HG03439 (cell line): Measurements from ENCODE around the gene SSR1.
"Not testable (repeated sequence)": the region's sequence is repeated elsewhere in the genome, so short reads cannot be mapped to it uniquely, and the experiment has no call there.

Experiments used
- ATAC-seq: cut with Tn5 transposase; IDR thresholded peaks from one replicate; pipeline ENCODE4 v1.9.1; 2021; ENCODE audit warnings: mild to moderate bottlenecking, moderate library complexity; ENCODE audit not compliant: unreplicated experiment

Gene SSR1

DNA sequence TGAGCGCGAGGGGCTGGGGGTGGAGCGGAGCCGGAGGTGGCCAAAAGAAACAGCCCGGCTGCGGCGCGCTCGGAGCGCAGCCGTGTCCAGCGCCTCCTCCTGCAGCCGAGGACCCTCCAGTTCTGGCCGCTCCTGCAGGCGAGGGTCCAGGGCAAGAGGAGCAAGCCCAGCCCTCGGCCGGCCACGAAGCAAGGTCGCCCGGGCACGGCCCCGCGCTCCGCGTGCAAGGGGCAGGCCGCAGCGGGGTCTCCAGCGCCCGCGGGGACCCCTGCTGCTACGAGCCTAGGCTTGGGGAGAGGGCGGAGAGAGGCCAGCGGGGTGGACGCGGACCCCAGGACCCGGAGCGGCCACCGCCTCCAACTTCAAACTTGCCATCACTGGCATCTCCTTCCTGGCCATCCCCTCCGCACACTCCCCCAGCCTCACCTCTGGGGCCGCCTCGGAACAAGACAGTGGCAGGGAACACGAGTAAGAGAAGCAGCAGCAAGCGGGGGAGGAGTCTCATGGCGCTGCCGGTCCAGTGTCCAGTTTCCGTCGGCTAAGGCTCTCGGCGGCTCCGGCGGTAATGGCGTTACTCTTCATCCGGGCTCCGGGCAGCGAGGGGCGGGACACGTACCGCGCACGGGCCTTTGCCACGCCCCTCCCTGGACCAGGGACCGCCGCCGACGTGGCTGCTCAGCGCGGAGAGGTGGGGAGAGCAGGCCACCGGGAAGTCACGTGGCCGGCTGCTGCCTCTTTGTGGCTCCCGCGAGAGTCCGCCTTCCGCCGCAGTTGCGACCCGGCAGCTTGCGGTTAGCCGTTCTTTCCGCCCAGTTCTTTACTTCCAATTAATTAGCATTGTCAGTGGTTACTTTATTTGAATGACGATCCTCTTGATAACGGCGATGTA is at the start of gene SSR1:
Gene SSR1 (minus strand): TSS at position 584 of the 889 bp plus-strand sequence. CDS start 79 bp downstream, at position 505.
- peak; percentile 99 for ATAC-seq

DNA sequence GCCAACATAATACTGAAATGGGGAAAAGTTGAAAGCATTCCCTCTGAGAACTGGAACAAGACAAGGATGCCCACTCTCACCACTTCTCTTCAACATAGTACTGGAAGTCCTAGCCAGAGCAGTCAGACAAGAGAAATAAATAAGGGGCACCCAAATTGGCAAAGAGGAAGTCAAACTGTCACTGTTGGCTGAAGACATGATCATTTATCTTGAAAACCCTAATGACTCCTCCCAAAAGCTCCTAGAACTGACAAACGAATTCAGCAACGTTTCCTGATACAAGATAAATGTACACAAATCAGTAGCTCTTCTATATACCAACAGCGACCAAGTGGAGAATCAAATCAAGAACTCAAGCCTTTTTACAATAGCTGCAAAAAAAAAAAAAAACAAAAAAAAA is 38.9 kb upstream of the SSR1 start:
- not testable (repeated sequence) for ATAC-seq

DNA sequence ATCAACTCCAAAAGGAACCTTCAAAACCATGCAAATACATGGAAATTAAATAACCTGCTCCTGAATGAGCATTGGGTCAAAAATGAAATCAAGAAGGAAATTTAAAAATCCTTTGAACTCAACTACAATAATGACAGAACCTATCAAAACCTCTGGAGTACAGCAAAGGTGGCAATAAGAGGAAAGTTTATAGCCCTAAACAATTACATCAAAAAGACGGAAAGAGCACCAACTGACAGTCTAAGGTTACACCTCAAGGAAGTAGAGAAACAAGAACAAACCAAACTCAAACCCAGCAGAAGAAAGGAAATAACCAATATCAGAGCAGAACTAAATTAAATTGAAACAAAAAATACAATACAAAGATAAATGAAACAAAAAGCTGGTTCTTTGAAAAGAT is 37.6 kb upstream of the SSR1 start:
- ATAC-seq: not testable (repeated sequence)

DNA sequence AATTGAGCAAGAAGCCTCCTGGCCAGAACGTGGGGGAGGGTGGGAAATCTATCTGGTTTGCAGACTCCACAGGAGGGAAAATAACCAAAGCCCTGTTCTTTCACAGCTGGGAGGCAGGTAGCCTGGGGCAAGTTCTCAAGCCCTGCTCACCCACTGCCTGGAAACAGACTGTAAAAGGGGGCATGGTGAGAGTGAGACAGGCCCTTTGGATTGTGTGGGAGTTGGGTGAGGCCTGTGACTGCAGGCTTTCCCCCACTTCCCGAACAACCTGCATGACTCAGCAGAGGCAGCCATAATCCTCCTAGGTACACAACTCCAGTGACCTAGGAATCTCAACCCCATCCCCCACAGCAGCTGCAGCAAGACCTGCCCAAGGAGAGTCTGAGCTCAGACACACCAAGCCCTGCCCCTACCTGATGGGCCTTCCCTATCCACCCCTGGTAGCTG is 34.6 kb upstream of the SSR1 start:
- not testable (repeated sequence) for ATAC-seq

DNA sequence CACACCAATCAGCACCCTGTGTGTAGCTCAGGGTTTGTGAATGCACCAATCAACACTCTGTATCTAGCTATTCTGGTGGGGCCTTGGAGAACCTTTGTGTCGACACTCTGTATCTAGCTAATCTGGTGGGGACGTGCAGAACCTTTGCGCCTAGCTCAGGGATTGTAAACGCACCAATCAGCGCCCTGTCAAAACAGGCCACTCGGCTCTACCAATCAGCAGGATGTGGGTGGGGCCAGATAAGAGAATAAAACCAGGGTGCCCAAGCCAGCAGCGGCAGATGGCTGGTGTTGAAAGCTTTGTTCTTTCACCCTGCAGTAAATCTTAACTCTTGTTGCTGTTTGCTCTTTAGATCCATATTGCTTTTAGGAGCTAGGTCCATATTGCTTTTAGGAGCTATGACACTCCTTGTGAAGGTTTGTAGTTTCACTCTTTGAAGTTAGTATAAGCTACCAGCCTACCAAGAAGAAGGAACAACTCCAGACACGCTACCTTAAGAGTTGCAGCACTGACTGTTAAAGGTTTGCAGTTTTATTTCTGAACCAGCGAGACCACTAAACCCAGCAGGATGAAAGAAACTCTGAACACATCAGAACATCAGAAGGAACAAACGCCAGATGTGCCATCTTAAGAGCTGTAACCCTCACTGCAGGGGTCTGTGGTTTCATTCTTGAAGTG is 31.9 kb upstream of the SSR1 start:
- not testable (repeated sequence) for ATAC-seq

DNA sequence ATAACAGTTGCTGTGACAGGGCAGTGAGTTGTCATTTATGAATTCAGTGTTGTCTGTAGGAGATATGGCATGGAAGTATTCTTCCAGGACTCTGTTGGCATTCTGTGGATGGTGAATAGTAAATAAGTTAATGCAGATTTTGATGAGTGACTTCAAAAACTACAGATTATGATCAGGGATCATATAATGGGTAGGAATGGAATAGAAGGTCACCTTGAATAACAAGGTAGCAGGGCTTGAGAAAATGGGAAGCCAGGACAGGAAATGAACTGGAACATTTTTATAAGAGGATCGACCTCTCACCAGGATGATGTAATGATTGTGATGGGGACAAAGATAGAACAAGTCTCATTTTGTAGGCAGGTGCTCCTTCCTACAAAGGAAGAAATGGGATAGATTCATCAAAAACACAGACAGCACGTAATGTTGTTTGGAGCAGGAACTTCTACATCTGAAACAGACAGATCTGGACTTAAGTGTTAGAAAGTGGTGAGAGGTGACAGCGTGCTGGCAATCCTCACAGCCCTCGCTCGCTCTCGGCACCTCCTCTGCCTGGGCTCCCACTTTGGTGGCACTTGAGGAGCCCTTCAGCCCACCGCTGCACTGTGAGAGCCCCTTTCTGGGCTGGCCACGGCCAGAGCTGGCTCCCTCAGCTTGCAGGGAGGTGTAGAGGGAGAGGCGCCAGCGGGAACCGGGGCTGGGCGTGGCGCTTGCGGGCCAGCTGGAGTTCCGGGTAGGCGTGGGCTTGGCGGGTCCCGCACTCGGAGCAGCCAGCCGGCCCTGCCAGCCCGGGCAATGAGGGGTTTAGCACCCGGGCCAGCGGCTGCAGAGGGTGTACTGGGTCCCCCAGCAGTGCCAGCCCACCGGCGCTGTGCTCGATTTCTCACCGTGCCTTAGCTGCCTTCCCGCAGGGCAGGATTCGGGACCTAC is 30.8 kb upstream of the SSR1 start:
- no peak for ATAC-seq

DNA sequence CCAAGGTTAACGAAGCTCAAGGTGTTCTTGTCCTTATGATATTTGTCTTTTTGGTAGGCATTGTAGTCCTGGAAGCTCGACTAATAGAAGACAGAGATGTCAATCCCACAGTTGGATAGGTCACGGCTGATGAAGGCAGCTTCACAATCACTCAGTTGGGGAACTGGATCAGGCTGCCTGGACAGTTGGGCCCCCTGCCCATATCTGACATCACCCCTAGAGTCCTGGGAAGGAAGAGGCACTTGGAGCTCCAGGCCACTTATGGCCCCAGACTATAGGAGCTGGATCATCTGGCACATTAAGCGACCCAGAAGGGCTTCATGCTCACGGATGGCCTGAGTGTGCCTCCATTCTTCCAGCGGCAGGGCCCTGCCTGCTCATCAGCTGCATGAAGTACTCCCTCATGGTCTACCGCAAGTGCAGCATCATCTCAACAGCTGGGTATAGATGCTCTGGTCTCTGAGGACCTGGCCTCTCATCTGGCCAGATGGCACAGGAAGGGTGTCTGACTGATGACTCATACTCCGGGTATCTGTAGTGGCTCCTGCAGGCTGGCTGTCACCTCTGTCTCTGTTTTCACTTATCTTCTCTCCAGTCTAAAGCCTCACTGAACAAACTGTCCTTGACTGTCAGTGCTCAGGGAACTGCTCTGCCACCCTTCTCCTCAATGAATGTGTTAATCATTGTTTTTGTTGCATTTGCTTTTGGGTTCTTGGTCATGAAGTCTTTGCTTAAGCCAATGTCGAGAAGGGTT is 29.2 kb upstream of the SSR1 start:
- ATAC-seq: peak; percentile 70

DNA sequence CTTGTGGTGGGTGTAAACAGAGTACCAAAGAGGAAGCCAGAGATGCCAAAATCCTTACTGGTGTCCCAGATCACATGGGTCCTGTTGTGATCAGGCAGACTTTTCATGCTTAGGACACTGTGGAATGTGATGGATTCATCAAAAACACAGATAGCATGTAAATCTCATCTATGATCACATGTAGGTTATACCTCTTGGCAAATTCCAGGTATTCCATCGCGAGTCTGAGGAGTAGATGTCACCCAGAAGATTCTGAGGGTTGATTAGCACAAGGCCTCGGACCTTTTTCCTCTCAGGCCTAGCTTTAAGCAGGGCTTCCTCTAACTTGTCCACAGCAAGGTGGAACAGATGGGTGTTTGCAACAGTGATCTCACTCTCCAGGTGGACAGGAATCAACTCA is 28.3 kb upstream of the SSR1 start:
- no peak for ATAC-seq

DNA sequence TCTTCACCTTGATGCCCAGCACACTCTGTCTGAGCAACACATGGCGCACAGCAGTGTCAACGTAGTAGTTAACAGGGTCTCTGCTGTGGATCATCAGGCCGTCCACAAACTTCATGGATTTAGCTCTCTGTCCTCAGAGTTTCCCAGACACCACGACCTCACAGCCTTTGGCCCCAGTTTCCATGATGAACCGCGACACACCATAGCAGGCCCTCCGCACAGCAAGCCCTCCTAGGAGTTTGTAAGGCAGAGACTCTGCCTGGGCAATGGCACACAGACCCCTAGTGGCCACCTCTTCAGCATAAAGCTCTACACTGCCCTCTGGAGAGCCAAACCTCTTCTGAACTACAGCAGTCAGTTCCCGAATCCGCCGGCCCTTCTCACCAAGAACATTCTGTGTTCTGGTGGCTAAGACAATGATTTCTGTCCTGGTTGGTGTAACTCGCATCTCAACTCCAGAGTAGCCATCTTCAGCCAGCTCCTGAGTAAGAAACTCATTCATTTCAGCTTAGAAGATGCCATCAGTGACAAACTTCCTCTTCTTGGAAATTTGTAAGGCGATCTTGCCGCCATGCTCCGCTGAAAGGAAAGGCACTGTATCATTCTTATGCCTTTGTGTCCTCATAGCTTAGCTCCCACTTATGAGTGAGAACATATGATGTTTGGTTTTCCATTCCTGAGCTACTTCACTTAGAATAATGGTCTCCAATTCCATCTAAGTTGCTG is 26.2 kb upstream of the SSR1 start:
- ATAC-seq: not testable (repeated sequence)

DNA sequence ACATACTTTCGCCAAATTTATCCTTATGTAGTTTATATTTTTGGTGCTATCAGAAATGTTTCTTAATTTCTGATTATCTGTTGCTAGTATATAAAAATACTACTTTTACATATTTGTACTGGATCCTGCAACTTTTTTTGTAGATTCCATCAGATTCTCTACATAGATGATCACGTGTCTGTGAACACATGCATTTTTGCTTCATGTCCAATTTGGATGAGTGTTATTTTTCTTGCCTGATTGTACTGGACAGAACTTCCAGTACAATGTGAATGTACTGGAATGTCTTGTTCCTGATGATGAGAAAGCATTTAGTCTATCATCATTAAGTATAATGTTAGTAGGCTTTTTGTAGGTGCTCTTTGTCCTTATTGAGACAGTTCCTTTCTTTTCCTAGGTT is 25.0 kb upstream of the SSR1 start:
- no peak for ATAC-seq

DNA sequence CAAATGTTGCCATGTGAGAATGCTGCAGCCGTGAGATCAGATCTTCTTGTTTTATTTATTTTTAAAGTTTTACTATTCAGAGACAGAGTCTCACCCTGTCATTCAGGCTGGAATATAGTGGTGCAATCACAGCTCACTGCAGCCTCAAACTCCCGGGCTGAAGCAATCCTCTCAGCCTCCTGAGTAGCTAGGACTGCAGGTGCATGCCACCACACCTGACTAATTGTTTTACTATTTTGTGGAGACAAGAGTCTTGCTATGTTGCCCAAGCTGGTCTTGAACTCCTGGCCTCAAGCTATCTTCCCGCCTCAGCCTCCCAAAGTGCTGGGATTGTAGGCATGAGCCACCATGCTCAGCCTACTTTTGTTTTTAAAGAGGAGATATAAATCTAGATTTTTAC is 22.5 kb upstream of the SSR1 start:
- ATAC-seq: no peak

DNA sequence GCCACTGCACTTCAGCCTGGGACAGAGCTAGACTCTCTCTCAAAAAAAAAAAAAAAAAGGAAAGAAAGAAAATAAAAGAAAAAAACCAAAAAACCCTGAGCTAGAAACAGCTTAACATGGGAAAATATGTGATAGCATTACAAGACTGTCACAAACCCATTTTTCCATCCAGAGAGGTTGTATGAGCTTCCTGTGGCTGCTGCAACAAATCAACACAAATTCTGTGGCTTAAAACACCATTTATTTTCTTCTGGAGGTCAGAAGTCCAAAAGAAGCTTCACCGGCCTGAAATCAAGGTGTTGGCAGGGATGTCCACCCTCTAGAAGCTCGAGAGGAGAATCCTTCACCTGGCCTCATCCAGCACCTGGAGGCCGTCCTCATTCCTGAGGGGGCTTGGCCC is 21.7 kb upstream of the SSR1 start:
- no peak for ATAC-seq

DNA sequence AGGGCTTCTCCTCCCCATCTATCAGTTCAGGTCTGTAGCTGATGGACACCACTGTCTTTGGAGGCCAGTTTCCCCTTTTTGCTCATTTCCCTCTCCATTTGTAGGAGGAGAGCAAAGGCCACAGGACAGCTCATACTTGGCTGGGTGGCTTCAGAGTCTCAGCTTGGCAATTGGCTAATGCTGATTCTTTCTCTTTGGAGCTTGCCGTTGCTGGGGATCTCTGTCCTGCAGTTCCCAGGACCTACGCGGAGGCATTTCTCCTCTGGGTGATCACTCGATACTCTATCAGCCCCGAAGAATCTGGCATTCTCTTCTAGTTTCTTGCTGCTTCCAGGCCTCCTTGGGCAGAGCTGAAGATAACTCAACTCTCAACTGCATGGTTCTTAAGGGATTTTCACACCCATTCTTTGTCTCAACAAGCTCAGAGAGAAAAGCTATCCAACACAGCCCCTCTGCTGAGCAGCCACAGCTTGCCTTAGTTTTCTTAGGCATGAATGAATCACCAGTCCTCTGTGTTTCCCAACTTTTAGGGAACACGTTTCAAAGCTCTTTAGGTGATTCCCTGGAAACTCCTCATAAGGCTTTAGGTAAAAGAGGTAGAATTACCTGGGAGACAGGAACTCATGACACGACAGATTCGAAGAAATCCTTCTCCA is 19.2 kb upstream of the SSR1 start:
- no peak for ATAC-seq

DNA sequence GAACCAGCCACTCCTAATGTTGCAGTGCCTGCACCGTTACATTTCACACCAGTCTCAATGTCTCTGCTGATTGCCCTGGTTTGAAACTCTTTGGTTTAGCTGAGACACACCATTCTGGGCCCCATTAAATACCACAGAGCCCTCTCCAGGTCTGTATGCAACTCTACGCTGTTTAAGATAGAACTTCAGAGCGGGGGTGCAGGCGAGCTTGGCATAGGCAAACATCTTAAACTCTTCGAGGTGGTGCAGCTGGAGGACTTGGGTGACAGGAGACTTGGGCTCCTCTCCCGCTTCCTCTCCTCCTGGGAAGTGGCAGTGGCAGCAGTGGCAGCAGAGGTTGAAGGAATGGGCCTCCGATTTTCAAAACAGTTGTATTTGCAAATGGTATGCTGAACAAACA is 18.5 kb upstream of the SSR1 start:
- ATAC-seq: no peak

DNA sequence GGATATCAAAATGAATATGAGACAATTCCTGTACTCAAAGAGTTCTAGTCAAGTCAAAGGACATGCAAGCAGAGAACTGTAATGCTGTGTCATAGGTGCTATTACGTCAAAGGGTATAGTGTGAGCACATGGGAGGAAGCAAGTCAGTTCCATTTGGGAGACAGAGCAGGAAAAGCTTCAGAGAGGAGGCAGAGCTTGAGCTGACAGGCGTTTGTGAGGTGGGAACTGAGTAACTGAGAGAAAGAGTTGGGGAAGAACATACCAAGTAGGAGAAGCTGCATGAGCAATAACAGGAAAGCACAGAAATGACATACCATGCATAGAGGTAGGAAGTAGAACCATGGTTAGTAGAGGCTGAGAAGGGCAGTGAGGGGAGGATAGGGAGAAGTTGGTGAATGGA is 15.2 kb upstream of the SSR1 start:
- no peak for ATAC-seq

DNA sequence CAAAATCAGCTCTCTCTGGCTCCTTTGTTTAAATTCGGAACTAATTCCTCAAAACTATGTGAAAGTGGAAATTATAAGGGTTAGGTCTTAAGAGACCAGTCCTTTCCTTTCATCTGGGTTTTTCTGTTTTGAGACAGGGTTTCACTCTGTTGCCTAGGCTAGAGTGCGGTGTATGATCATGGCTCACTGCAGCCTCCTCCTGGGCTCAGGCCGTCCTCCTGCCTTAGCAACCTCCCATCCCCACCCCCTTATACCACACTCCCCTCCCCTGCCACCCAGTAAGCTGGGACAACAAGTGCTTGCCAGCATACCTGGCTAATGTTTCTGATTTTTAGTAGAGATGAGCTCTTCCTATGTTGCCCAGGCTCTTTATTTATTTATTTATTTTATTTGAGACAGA is 12.8 kb upstream of the SSR1 start:
- ATAC-seq: no peak

DNA sequence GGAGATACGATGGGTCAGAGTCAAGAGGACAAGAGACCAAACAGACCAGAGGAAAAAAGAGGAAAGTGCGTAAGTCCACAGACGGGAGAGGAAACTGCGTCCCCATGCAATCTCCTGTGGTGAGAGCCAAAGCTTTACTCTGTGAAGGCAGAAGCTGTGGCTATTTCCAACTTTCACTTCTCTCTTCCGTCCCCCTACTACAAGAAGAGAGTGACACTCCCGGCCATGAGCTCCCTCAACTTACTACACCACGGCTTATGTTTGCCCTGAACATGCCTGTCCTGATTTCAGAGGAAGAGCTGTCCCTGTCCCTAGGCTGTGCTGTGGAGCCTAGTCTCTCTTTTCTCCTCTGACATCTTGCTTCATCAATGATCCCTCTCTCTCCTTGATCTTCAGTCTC is 11.5 kb upstream of the SSR1 start:
- no peak for ATAC-seq

DNA sequence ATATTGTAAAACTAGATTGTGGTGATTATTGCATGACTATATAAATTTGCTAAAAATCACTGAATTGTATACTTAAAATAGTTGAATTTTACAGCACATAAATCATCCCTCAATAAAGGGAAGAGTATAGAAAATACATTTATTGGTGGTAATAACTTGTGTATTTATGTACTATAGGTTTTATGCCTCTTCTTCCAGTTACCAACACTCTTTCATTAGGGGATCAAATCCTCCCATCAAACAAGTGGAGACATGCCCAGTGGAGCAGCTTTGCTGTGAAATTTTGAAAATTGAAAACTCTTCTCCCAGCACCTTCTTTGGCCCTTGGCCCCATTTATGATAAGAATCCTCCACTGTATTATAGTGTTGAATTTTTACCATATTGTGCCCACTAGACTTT is 10.1 kb upstream of the SSR1 start:
- ATAC-seq: no peak

DNA sequence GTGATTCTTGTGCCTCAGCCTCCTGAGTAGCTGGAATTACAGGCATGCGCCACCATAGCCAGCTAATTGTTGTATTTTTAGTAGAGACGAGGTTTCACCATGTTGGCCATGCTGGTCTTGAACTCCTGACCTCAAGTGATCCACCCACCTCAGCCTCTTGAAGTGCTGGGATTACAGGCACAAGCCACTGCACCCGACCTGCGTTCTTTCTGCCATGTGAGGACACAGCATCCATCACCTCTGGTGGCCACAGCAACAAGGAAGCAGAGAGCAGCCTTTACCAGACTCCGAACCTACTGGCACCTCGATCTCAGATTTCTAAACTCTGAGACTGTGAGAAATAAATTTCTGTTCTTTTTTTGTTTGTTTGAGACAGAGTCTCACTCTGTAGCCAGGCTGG is 8.9 kb upstream of the SSR1 start:
- not testable (repeated sequence) for ATAC-seq
